GM19023 (cell line): ENCODE measurements around the gene MTF2.
"Not testable (repeated sequence)": the region's sequence is repeated elsewhere in the genome, so short reads cannot be mapped to it uniquely, and the experiment has no call there.

Experiments used
- ATAC-seq: cut with Tn5 transposase; IDR thresholded peaks from one replicate; pipeline ENCODE4 v1.9.1; 2021; ENCODE audit warnings: mild to moderate bottlenecking, moderate library complexity; ENCODE audit not compliant: unreplicated experiment

The MTF2 gene

GRCh38 chr1:93078986-93079654 is at the start of gene MTF2:
Gene MTF2 (plus strand): TSS chr1:93079283. CDS start chr1:93079527, 244 bp downstream.
- ATAC-seq: peak; percentile 78

GRCh38 chr1:93029317-93029716 is 49.8 kb upstream of the MTF2 start:
- no peak for ATAC-seq

- not testable (repeated sequence) for ATAC-seq
Observed at GRCh38 chr1:93030191-93030590, 48.9 kb upstream of the MTF2 start.

GRCh38 chr1:93031711-93032110 is 47.4 kb upstream of the MTF2 start:
- no peak for ATAC-seq

- no peak for ATAC-seq
Observed at GRCh38 chr1:93033029-93033428, 46.1 kb upstream of the MTF2 start.

GRCh38 chr1:93033785-93034184 is 45.3 kb upstream of the MTF2 start:
- peak; percentile 84 for ATAC-seq

GRCh38 chr1:93034397-93034796 is 44.7 kb upstream of the MTF2 start:
- no peak for ATAC-seq

- ATAC-seq: no peak
Observed at GRCh38 chr1:93036672-93037071, 42.4 kb upstream of the MTF2 start.

- ATAC-seq: peak; percentile 88
Observed at GRCh38 chr1:93042187-93043056, 36.7 kb upstream of the MTF2 start.

GRCh38 chr1:93043057-93043557 is 36.0 kb upstream of the MTF2 start:
- ATAC-seq: no peak

- ATAC-seq: no peak
Observed at GRCh38 chr1:93047618-93048017, 31.5 kb upstream of the MTF2 start.

- ATAC-seq: no peak
Observed at GRCh38 chr1:93051961-93052360, 27.1 kb upstream of the MTF2 start.

- ATAC-seq: no peak
Observed at GRCh38 chr1:93056214-93056613, 22.9 kb upstream of the MTF2 start.

- ATAC-seq: no peak
Observed at GRCh38 chr1:93056649-93057048, 22.4 kb upstream of the MTF2 start.

- ATAC-seq: peak; percentile 78
Observed at GRCh38 chr1:93061895-93062792, 16.9 kb upstream of the MTF2 start.

- no peak for ATAC-seq
Observed at GRCh38 chr1:93076268-93076667, 2.8 kb upstream of the MTF2 start.

GRCh38 chr1:93078203-93078602 is 880 bp upstream of the MTF2 start:
- no peak for ATAC-seq

- no peak for ATAC-seq
Observed at GRCh38 chr1:93078638-93078985, 471 bp upstream of the MTF2 start.

GRCh38 chr1:93079685-93080141 is 630 bp downstream of the MTF2 start:
- ATAC-seq: no peak

GRCh38 chr1:93080179-93080823 is 1.2 kb downstream of the MTF2 start:
- peak; percentile 51 for ATAC-seq
